GM04504 (cell line): ENCODE data around the gene OR52N2.
A peak's percentile ranks its signal among the peaks of the same experiment; 100 is the strongest.

Experiments used
- DNase-seq: peaks from one replicate; pipeline ENCODE4 v3.0.0-alpha.2; 2012; ENCODE audit warnings: low read depth

Gene OR52N2

DNA sequence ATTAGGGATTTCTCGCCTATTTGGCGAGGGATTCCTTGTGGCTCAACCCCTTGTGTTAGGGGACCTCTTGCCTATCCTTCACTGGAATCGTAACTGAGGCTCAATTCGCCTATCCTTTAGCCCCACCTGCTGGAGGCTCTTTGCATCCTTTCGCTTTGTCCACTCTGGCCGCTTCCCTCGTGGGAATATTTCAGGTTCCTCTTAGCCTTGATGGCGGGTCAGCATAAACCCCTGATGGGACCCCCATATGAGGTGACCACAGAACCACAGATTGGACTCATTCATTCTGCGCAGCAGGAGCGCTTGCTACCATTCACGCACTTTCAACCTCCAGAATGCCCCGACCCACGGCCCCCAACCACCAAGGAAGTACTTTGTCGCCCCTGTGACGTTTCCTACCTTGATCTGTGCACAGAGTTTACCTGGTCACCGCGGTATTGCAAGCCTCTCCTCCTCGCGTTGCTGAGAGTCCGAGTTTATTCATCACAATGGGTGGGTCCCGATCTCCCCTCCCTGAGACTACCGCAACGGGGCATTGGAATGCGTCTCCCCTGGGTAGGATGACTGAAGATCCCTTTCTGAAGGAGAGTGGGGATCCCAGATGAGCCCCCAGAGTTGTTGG is at the start of gene OR52N2:
OR52N2 (plus strand) TSS at position 425 of the 622 bp plus-strand sequence. CDS start 11,412 bp downstream, outside the sequence.
- DNase-seq: peak; percentile 46

- no peak for DNase-seq
These were observed 41.7 kb upstream of the OR52N2 start for GRCh38 chr11:5767056-5767455.

- no peak for DNase-seq
These were observed 25.5 kb upstream of the OR52N2 start, which contains the start of gene OR52N5 for GRCh38 chr11:5783255-5783654. Gene OR52N5 (minus strand): TSS chr11:5783355. CDS start chr11:5778634, 4,721 bp downstream.

GRCh38 chr11:5791165-5791564 is 17.6 kb upstream of the OR52N2 start, which contains the start of gene OR52N1:
Gene OR52N1 (minus strand): TSS chr11:5791265. CDS start chr11:5788816, 2,449 bp downstream.
- no peak for DNase-seq

GRCh38 chr11:5796541-5796940 is 12.2 kb upstream of the OR52N2 start:
- DNase-seq: no peak

GRCh38 chr11:5803982-5804381 is 4.7 kb upstream of the OR52N2 start:
- no peak for DNase-seq

DNA sequence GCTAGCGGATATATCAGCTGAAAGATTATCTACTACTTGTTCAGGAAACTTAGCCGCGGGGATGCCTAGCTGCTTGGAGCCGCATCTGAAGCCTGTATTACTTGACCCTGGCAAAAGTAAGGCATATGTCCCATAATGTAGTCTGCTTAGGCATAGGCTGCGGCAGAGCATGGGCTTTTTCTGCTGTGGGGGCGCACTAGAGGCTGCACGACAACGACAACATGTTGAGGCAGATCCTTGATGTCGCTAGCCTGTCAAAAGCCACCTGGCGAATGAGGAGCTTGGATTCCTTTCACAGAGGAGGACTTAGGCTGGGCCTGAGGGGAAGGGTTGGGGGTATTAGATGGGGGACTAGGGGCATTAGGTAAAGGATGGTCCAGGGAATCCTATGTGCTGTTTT is 1.1 kb upstream of the OR52N2 start:
- DNase-seq: no peak

DNA sequence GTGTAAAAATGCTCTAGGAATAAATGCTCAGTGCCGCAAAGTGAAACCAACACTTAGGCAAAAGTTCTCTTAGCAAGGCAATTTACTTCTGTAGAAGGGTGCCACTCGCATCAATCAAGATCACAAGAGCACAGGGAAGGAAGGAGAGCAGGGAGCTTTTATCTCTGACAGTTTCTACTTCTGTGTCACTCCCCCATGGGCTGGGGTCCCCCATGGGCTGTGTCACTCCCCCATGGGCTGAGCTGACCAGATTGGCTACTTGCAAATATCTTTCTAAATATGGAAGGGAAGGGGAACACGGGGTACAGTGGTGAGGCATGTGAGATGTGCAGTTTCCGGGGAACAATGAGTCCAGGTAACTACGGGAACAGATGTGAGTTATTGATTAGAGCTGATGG is 397 bp downstream of the OR52N2 start:
- no peak for DNase-seq

DNA sequence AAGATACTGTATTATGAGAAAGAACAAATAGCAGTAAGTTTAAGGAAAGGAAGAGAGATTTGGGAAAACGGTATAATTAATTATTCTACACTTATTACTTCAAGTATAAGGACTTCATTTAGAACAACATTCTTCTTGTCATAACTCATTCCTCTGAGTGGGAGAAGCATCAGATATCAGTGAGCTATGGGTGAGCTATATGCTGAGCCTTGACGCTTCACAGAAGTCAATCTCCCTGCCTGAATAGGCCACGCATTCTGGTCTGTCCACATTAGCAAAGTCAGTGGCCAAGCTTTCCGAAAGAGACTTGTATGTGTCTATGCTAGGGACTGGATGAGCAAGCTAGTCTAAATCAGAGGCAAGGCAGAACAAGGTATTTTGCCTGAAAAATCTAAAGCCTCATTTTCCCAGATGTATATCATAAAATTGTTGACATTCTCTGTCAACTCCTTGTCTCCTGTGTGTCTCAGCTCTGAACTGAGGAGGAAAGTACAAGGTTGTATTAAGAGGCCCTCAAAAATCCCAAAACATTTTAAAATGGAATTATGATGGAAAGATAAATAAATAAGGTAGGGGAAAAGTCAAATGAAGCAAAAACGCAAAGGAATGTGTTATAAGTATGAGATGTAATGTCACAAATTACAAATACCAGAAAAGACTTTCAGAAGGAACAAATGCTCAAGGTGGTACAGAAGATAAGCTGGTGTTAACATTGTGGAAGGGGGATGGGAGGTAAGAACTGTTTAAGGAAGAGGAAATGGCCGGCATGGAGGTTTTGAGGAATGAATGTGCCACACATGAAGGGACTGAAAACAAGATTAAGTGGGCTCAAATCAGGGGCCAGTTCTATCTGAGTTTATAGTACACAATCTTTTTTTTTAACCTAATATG is 1.4 kb downstream of the OR52N2 start:
- no peak for DNase-seq

GRCh38 chr11:5815534-5815933 is 6.8 kb downstream of the OR52N2 start:
- DNase-seq: no peak

GRCh38 chr11:5818245-5818886 is 9.6 kb downstream of the OR52N2 start:
- DNase-seq: no peak

DNA sequence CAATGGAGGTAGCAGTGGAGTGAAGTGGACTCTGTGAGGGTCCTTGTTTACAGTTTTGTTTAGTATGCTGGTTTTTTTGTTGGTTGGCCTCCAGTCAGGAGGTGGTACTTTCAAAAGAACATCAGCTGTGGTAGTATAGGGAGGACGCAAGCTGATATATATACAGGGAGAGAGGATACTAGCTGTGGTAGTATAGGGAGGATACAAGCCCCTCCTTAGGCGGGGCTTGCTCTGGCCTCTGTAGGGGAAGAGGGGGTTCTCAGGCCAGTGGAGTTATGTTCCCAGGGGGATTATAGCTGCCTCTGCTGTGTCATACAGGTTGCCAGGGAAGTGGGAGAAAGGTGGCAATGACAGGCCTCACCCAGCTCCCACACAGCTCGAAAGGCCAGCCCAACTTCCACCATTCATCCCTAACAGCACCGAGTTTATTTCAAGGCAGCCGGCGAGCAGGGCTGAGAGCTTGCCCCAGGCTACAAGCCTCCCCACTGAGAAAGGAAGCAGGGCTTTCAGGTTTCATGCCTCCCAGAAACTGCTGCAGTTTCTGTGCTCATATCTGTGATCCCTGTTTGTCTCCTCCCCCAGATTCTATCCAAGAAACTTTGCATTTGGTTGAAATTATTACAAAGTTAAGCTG is 22.6 kb downstream of the OR52N2 start:
- DNase-seq: no peak

GRCh38 chr11:5833446-5833845 is 24.7 kb downstream of the OR52N2 start:
- DNase-seq: no peak

DNA sequence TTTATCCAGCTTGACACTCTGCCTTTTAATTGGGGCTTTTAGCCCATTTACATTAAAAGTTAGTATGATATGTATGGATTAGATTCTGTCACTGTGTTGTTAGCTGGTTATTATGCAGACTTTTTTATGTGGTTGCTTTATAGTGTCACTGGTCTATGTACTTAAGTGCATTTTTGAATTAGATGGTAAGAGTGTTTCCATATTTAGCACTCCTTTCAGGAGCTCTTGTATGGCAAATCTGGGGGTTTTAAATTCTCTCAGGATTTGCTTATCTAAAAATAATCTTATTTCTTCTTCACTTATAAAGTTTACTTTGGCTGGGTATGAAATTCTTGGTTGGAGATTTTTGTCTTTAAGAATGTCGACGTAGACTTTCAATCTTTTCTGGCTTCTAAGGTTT is 29.0 kb downstream of the OR52N2 start:
- DNase-seq: no peak

GRCh38 chr11:5841797-5842196 is 33.1 kb downstream of the OR52N2 start, which contains the start of gene OR52E6:
Gene OR52E6 (minus strand): TSS chr11:5841897. CDS start chr11:5841897, 0 bp downstream.
- no peak for DNase-seq

- DNase-seq: no peak
These were observed 38.0 kb downstream of the OR52N2 start for GRCh38 chr11:5846701-5847100.

- DNase-seq: no peak
These were observed 39.0 kb downstream of the OR52N2 start for GRCh38 chr11:5847711-5848110.

GRCh38 chr11:5851002-5851401 is 42.3 kb downstream of the OR52N2 start:
- no peak for DNase-seq

DNA sequence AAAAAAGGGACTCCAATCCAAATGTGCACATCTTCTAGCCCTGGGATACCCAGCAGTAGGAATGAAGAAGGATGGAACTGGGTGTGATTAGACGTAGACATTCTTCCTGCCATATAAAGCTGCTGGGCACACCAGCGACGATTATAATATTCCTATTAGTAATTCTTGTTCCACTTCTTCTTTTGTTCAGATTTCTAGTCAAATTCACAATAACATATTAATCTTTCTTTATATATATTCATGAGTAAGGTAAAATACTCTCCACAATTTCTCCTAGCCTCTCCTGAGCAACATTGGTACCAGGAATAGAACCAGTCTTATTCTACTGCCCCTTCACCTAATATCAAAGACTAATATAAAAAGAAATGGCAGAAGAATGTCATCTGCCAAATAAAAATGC is 48.9 kb downstream of the OR52N2 start, which contains the start of gene OR52E8:
OR52E8 (minus strand) TSS at position 101 of the 400 bp plus-strand sequence; CDS start at position 101, 0 bp downstream.
- DNase-seq: no peak

GRCh38 chr11:5865826-5866225 is 57.1 kb downstream of the OR52N2 start:
- DNase-seq: no peak
